Vagina (tissue), 2 donors: Measurements from ENCODE around the gene PEX5L.

Experiments
- POLR2A ChIP-seq, 2 donors: fragments of 450-650 bp; IDR thresholded peaks; one replicate each; pipeline ENCODE4 v1.6.1; 2017; ENCODE audit warnings: antibody characterized with exemption in 2 of 2, mild to moderate bottlenecking in 2 of 2, moderate library complexity in 2 of 2
- POLR2AphosphoS5 ChIP-seq, 2 donors: sonication (generic); formaldehyde crosslinking; IDR thresholded peaks; one replicate each; pipeline ENCODE4 v1.9.0; 2017; ENCODE audit warnings: antibody characterized with exemption in 2 of 2, mild to moderate bottlenecking in 2 of 2, low read depth in 1 of 2; ENCODE audit not compliant: insufficient read depth in 1 of 2
- TF ChIP-seq, protein P1 (sequence below), 3 experiments: fragments of 450-650 bp in 2 of 3; fragments of 200-600 bp in 1 of 3; sonication (generic) in 1 of 3; IDR thresholded peaks; one replicate each; pipeline ENCODE4 v1.5.1; 2017 to 2019; ENCODE audit warnings: antibody characterized with exemption in 3 of 3, mild to moderate bottlenecking in 2 of 3, moderate library complexity in 2 of 3

- TF ChIP-seq, protein P1, sequence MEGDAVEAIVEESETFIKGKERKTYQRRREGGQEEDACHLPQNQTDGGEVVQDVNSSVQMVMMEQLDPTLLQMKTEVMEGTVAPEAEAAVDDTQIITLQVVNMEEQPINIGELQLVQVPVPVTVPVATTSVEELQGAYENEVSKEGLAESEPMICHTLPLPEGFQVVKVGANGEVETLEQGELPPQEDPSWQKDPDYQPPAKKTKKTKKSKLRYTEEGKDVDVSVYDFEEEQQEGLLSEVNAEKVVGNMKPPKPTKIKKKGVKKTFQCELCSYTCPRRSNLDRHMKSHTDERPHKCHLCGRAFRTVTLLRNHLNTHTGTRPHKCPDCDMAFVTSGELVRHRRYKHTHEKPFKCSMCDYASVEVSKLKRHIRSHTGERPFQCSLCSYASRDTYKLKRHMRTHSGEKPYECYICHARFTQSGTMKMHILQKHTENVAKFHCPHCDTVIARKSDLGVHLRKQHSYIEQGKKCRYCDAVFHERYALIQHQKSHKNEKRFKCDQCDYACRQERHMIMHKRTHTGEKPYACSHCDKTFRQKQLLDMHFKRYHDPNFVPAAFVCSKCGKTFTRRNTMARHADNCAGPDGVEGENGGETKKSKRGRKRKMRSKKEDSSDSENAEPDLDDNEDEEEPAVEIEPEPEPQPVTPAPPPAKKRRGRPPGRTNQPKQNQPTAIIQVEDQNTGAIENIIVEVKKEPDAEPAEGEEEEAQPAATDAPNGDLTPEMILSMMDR (IDR thresholded peaks at IDR 0.05) = no peak
- TF ChIP-seq POLR2A (IDR thresholded peaks at IDR 0.05) (no peak), POLR2AphosphoS5 (IDR thresholded peaks at IDR 0.05; ENCODE audit: insufficient read depth in 1 of 2, low read depth in 1 of 2) (no peak)
Observed at GRCh38 chr3:179955286-179955685, 81.5 kb downstream of the PEX5L start.
